ENCODE measurements around the gene KIF22.

Gene KIF22

DNA sequence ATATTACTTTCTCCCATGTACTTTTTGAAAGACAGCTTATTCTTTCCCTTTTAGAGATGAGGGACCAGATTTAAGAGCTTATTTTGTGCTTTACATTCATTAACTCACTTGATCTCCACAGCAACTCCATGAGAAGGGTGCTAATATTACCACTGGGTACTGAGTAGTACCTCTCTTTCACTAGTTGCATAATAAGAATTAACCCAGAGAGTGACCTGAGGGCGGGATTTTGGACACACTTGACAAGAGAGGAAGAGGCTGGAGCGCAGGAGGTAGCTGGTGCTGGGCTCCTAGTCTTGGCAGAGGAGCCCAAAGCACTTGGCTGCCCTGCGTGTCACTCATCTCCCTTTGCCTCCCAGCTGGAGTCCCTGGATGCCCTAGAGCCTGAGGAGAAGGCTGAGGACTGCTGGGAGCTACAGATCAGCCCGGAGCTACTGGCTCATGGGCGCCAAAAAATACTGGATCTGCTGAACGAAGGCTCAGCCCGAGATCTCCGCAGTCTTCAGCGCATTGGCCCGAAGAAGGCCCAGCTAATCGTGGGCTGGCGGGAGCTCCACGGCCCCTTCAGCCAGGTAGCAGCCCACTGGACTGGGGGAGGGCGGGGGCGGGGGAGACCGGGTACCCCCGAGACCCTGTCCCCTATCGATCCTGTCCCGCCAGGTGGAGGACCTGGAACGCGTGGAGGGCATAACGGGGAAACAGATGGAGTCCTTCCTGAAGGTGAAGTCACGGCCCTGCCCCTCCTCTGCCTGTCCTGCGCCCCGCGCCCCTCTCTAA is 14.1 kb downstream of the KIF22 start:
- DNase-seq: no peak

DNA sequence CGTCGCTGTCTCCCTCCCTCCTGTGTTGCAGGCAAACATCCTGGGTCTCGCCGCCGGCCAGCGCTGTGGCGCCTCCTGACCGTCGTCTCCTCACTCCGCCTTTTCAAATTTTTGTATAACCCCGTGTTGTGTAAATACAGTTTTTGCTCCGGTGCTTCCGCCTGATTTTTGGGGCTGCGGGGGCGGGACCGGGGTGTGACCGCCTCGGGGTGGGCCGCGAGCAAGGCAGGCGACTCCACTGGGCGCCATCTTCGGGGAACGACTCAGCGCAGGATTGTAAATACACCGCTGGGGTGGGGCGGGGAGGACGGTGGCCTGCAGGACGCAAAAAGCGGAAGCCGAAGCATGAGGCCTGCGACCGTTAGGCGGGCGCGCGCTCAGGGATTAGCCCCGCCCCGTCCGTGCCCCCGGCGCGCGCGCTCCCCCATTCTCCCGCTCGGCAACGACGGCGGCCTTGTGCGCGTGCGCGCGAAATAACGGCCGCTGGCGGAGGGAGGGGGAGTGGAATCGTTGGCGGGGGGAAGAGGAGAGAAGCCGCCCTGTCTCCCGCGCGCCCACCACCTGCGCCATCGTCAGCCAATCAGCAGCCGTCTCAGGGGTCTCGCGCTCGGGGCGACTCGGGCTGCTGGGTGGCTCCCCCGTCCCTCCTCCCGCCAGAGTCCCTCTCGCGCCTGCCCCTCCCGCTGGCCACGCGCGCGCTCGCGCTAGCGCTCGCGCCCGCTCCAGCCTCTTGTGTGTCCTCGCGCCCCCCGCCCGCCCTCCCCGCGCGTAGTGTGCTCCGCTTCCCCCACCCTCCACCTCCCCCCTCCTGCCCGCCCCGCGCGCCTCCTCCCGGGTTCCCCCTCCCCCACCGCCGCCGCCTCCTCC is 14.9 kb downstream of the KIF22 start:
- peak; percentile 98 for DNase-seq

DNA sequence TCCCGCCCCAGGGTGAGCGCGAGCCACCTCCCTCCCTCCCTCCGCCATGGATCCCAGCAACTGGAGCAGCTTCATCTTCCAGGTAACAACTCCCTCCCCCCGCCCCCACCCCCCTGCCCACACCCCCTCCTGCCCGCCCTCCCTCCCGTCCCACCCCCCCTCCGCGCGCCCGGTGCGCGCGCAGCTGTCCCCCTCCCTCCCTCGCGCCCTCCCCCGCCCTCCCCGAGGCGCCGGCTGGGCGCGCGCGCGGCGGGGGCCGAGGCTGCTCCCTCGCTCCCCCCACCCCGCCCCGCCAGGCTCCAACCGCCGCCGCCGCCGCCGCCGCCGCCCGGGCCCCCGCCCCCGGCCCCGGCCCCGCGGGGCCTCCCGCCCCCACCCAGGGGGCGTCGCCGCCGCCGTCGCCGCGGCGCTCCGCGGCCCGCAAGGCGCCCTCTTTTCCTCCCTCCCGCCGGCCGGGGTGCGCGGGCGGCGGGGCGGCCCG is 15.6 kb downstream of the KIF22 start, which contains the start of gene MAZ:
Gene MAZ, plus strand, starts transcription at position 431 of the 481 bp plus-strand sequence. CDS start 173 bp downstream, outside the sequence.
- DNase-seq: no peak

DNA sequence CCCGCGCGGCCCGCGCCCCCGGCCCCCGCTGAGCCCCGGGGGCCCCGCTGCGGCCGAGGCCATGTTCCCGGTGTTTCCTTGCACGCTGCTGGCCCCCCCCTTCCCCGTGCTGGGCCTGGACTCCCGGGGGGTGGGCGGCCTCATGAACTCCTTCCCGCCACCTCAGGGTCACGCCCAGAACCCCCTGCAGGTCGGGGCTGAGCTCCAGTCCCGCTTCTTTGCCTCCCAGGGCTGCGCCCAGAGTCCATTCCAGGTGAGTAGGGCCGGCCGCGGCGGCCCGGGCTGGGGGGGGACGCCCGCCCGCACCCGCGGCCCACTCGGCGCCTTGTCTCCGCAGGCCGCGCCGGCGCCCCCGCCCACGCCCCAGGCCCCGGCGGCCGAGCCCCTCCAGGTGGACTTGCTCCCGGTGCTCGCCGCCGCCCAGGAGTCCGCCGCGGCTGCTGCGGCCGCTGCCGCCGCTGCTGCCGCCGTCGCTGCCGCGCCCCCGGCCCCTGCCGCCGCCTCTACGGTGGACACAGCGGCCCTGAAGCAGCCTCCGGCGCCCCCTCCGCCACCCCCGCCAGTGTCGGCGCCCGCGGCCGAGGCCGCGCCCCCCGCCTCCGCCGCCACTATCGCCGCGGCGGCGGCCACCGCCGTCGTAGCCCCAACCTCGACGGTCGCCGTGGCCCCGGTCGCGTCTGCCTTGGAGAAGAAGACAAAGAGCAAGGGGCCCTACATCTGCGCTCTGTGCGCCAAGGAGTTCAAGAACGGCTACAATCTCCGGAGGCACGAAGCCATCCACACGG is 16.3 kb downstream of the KIF22 start:
- peak; percentile 71 for DNase-seq

DNA sequence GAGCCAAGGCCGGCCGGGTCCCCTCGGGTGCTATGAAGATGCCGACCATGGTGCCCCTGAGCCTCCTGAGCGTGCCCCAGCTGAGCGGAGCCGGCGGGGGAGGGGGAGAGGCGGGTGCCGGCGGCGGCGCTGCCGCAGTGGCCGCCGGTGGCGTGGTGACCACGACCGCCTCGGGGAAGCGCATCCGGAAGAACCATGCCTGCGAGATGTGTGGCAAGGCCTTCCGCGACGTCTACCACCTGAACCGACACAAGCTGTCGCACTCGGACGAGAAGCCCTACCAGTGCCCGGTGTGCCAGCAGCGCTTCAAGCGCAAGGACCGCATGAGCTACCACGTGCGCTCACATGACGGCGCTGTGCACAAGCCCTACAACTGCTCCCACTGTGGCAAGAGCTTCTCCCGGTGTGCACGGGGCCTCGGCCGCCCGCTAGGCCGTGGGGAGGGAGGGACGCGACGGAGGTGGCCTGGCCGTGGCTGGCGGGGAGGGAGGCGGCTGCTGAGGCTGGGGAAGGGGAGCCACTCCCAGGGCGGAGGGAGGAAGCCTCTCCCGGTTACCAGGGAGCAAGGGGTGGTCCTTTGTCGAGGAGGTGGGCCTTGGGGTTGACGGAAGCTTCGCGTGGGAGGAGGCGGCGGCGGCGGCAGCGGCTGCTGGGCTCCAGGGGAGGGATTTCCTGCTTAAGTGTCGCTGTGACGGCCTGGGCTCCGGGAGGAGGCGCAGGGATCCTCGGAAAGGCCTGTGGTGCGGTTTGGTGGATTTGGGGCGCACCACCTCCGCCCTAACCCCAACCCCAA is 17.1 kb downstream of the KIF22 start:
- DNase-seq: peak; percentile 94

DNA sequence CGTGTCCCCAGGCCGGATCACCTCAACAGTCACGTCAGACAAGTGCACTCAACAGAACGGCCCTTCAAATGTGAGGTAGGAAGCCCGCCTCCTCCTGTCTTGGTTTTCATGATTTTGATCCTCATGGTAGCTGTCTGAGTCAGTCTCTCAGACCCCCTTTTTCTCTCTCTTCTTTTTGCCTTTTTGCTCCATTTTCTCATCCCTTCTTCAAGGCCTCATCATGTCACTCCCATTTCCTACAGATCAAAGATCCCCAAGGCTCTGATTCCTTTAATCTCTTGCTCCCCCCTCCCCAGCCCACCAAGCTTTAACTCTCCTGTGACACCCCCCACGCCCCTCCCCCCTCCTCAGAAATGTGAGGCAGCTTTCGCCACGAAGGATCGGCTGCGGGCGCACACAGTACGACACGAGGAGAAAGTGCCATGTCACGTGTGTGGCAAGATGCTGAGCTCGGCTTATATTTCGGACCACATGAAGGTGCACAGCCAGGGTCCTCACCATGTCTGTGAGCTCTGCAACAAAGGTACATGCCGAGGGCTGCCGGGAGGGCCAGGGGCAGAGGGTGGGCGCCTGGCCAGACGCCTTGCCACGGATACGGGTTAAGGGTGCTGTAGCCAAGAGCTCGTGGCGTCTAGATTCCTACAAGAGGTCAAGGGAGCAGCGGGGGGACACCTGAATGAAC is 17.8 kb downstream of the KIF22 start:
- DNase-seq: no peak

DNA sequence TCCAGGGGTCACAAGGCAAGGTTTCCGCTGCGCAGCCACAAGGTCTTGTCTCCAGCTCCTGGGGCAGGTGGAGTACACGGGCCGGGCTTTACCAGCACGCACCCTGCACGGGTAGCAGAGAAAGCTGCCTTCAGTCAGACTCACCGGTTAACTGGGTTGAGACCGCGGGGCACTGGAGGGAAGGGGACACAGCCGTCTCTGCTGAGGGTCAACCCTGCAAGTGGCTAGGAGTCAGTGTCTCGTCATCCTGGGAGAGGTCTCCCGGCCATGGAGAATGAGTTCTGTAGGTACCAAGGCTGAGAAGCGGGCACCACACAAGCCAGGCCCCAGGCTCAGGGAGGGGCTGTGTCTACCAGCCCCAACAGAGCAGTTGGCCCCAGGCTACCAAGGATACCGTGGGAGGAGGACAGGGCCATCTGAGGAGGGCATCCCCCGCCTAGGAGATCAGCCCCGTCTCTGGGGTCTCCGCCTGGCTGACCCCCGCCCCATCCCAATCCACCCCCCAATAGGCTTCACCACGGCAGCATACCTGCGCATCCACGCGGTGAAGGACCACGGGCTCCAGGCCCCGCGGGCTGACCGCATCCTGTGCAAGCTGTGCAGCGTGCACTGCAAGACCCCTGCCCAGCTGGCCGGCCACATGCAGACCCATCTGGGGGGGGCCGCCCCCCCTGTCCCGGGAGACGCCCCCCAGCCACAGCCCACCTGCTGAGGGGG is 18.6 kb downstream of the KIF22 start:
- no peak for DNase-seq

DNA sequence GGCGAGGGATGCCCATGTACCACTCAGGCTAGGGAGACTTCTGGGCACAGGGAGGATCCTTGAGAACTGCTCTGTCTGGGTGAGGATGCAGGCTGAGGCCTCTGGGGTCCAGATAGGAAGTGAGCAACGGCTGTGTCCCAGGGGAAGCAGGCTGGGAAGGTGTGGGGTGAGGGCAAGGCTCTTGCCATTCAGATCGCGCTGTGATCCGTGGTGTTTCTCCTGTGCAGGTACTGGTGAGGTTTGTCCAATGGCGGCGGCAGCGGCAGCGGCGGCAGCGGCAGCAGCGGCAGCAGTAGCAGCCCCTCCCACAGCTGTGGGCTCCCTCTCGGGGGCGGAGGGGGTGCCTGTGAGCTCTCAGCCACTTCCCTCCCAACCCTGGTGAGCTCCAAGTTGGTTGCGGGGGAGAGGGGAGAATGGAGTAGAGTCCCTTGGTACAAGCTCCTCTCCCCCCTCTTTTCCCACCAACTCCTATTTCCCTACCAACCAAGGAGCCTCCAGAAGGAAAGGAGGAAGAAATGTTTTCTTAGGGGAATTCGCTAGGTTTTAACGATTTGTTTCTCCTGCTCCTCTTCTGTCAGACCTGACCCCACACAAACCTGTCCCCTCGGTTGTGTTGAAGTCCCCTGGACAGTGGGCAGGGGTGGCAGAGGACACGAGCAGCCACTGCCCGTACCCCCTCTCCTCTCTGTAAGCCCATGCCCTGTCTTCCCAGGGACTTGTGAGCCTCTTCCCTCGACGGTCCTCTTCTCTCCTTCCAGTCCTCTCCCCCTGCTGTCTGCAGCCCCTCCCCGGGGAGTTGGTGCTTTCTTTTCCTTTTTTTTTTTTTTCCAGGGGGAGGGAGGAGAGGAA is 19.5 kb downstream of the KIF22 start:
- no peak for DNase-seq

DNA sequence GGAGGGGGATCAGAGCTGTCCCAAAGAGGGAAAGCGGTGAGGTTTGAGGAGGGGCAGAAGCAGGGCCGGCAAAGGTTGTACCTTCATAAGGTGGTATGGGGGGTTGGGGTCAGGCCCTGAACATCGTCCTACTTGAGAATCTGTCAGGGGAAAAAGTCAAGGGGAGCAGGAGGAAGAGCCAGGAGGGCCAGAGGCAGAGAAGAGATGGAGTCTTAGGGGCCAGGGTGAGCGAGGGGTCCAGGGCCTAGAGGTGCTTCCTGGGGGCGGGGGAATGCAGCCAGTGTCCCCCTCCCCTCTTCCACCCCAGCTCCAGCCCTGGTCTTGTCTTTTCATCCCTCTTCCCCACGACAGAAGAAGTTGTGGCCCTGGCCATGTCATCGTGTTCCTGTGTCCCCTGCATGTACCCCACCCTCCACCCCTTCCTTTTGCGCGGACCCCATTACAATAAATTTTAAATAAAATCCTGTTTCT is 20.2 kb downstream of the KIF22 start:
- DNase-seq: no peak

DNA sequence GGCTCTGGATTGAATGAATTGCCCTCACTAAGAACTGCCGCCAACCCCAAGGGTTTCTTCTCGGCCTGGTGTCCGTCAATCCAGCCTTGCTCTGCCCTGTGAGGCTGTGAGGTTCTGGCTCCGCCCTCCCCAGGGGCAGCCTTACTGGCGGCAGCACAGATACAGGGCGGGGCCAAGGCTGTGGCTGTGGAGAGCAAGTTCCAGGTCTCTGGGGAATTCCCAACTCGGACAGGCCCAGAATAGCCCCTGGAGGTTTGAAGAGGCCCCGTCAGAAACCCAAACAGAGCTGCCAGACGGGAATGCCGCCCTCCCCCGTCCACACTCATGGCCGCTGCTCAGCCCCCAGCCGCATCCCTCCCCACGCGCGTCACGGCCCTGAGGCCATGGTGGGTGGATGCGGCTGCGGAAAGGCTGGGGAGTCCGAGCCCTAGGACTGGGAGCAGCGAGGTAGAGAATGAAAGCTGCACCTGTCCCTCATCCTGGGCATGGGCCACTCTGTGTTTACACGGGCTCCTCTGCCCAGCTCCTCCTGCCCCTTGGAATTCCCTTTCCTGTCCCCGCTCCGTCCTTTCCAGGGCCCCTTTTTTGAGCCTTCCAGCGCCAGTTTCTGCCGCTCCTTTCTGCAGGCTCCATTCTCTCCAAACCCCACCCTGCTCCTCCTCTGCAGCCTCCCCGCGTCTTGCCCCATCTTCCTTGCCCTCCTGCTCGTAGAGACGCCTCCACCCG is 20.8 kb downstream of the KIF22 start:
- DNase-seq: peak; percentile 89

DNA sequence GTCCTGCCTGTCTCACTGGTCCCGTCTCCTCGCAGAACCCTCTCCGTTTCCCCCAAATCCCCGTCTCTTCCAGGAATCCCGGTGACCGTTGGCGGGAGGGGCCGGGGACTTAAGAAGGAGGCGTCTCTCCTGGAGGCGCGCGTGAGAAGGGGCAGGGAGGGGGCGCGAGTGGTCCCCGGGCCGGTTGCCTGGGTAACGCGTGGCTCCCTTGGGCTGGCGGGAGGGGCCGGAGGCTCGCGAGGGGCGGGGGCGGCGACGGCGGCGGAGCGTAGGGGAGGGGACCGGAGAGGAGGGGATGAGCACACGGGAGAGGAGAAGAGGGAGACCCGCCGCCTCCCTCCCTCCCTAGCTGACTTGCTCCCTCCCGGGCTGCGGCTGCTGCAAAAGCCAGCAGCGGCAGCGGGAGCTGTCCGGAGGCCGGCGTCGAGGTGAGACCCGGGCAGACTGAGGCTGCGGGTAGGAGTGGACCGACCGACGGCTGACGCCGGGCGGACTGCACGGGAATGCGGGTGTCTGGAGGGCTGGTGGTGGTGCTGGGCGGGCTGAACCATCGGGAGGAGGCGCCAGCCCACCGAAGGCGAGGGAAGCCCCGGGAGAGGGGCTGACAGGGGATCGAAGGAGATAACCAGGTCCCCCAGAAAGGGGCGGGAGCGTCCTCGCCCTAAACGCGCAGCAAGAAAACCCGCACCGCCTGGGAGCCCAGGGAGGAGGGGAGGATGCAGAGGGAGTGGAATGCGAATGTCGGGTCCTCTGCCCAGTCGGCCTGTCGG is 21.5 kb downstream of the KIF22 start, which contains the start of gene PRRT2:
Gene PRRT2, plus strand, starts transcription at position 298 of the 770 bp plus-strand sequence. CDS start 862 bp downstream, outside the sequence.
- DNase-seq: no peak

DNA sequence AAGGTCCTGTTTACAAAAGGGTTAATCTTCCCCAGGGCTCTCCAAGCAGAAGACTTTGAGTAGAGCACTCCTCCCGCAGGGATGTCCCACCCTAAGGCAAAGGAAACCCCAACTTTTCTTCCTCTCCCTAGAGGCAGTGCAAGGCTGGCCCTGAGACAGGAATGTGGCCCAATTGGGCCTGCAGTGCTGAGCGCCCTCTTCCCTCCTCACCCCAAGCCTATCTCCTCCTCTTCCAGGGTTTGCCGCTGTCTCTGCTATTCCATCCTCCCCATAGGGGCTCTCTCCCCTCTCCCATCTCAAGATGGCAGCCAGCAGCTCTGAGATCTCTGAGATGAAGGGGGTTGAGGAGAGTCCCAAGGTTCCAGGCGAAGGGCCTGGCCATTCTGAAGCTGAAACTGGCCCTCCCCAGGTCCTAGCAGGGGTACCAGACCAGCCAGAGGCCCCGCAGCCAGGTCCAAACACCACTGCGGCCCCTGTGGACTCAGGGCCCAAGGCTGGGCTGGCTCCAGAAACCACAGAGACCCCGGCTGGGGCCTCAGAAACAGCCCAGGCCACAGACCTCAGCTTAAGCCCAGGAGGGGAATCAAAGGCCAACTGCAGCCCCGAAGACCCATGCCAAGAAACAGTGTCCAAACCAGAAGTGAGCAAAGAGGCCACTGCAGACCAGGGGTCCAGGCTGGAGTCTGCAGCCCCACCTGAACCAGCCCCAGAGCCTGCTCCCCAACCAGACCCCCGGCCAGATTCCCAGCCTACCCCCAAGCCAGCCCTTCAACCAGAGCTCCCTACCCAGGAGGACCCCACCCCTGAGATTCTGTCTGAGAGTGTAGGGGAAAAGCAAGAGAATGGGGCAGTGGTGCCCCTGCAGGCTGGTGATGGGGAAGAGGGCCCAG is 22.4 kb downstream of the KIF22 start:
- no peak for DNase-seq

DNA sequence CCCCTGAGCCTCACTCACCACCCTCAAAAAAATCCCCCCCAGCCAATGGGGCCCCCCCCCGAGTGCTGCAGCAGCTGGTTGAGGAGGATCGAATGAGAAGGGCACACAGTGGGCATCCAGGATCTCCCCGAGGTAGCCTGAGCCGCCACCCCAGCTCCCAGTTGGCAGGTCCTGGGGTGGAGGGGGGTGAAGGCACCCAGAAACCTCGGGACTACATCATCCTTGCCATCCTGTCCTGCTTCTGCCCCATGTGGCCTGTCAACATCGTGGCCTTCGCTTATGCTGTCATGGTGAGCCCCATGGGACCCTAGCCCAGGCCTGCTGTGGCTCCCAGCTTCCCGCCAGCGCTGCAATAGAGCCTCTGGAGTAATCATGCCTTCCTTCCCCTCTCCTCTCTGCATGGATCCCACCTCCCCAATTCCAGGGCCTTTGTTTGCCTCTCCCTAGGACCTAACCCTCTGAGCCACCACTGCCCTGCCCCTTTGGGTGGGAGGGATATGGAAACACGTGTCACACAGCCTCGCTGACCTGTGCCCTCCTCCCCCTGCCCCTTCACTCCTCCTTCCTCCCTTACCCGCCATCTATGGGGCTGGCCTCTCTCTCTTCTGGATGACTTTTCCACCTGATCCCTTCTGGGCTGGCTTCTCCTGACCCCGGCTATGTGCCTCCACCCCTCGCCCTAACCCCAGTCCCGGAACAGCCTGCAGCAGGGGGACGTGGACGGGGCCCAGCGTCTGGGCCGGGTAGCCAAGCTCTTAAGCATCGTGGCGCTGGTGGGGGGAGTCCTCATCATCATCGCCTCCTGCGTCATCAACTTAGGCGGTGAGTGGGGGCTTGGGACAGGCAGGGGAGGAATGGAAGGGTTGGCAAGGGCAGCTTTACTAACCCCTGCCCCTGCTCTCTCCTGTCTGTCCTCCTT is 23.4 kb downstream of the KIF22 start:
- DNase-seq: no peak

DNA sequence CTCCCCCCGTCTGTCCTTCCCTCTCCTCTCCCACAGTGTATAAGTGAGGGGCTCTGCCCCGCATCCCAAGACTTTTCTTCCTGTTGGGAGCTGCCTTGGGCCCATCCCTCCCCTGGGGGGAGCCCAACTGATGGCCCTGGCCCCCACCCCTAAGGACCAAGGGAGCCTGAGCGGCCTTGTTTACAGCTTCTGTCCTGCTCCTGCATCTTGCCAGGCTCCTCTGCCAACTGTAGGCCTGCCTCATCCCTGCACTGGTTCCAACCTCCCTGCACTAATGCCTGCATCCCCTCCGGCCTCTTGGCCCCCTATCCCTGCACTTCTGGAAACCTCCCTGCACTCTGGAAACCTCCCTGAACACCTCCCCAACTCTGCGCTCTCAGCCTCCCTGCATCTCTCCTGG is 24.0 kb downstream of the KIF22 start:
- DNase-seq: no peak

DNA sequence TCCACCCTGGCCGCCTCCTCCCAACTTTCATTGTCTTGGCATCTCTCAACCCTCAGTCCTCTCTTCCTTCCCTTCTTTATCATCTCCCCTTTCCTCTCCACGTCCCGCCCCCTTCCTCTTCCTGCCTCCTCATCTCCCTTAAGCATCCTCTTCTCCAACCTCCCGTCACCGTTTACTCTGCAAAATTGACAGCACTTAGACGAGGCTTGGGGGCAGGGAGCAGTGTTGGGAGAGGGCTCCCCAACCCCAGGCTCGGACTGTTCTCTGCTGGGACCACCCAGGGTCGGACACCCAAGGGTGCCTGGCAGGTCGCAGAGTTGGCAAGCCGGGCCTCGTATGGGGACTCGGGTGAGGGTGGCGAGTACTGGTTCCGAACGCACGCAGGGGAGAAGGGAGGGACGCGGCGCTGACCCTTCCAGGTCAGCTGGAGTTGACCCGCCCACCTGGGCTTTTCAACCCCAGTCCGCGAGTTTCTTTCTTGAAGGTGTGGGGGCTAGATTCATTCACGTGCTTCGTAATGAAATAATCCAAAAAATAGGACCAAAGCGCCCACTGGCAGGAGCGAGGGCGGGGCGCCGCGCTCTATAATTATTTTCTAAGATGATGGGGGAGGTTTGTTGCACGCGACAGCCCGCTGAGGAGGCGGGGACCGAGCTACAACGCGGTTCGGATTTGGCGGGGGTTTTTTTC is 24.6 kb downstream of the KIF22 start:
- no peak for DNase-seq

Measured in activated CD4-positive, alpha-beta T cell treated with anti-CD3 and anti-CD28 coated beads, Interleukin-2, amount 50 U/mL, for 16 hours (primary cell).